NB4 (cell line): ENCODE results near the gene S100PBP.

ENCODE experiments used
- DNase-seq: peaks from one replicate; pipeline ENCODE4 v3.0.0; 2010; ENCODE audit warnings: low read depth
- H3K4me3 ChIP-seq: one replicate; pipeline ENCODE4 v1.5.1; 2011; ENCODE audit warnings: mild to moderate bottlenecking, low read depth, low read length, moderate library complexity
- MYC ChIP-seq: IDR thresholded peaks from 2 replicates; pipeline ENCODE4 v1.6.1; 2011; ENCODE audit warnings: low read depth, low read length
- POLR2A ChIP-seq: IDR thresholded peaks from 2 replicates; pipeline ENCODE4 v1.6.1; 2011; ENCODE audit warnings: mild to moderate bottlenecking; ENCODE audit not compliant: insufficient read length; ENCODE audit errors: extremely low read depth
- TF ChIP-seq, protein P1 (sequence below): IDR thresholded peaks from one replicate; pipeline ENCODE4 v1.5.1; 2012; ENCODE audit warnings: low read depth, low read length
- TF ChIP-seq, protein P2 (sequence below): IDR thresholded peaks from 2 replicates; pipeline ENCODE4 v1.6.1; 2011; ENCODE audit warnings: low read depth, low read length

Gene S100PBP

DNA sequence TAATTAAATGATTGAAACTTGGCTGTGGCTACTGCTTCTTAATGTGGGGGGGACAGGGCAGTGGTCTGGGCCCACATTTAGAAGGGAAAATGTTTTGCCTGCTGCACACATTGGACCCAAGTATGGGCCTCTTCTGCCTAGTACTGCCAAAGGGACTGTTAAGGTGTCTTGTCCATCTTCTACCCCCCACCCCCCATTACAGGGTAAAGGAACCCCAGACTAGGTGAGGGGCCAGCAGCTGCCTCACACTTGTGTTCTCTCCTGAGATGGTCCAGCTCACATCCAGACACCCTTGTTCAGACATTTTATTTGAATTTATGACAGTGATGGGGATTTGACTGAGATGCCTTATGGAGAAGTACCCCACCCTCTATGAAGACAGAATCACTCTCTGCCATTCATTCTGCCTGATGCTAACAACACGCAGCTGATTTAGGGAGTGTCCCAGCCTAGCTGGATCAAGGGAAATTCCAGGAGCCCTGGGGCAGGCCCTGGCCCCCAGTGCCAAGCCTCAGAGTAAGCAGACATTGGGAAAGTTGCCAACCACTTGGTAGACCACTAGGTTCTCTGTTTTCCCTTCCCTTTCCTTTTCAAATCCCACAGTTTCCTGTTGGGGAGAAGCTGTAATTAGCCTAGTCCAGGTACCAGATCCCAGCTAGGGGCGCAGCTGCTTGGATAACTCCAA, 42.4 kb upstream of the S100PBP start:
- H3K4me3 ChIP-seq: no peak overlapping the region
- no peak for TF ChIP-seq POLR2A
- TF ChIP-seq, protein P1, sequence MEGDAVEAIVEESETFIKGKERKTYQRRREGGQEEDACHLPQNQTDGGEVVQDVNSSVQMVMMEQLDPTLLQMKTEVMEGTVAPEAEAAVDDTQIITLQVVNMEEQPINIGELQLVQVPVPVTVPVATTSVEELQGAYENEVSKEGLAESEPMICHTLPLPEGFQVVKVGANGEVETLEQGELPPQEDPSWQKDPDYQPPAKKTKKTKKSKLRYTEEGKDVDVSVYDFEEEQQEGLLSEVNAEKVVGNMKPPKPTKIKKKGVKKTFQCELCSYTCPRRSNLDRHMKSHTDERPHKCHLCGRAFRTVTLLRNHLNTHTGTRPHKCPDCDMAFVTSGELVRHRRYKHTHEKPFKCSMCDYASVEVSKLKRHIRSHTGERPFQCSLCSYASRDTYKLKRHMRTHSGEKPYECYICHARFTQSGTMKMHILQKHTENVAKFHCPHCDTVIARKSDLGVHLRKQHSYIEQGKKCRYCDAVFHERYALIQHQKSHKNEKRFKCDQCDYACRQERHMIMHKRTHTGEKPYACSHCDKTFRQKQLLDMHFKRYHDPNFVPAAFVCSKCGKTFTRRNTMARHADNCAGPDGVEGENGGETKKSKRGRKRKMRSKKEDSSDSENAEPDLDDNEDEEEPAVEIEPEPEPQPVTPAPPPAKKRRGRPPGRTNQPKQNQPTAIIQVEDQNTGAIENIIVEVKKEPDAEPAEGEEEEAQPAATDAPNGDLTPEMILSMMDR: no peak
- TF ChIP-seq, protein P2, sequence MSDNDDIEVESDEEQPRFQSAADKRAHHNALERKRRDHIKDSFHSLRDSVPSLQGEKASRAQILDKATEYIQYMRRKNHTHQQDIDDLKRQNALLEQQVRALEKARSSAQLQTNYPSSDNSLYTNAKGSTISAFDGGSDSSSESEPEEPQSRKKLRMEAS: no peak
- TF ChIP-seq MYC: no peak
- no peak for DNase-seq

DNA sequence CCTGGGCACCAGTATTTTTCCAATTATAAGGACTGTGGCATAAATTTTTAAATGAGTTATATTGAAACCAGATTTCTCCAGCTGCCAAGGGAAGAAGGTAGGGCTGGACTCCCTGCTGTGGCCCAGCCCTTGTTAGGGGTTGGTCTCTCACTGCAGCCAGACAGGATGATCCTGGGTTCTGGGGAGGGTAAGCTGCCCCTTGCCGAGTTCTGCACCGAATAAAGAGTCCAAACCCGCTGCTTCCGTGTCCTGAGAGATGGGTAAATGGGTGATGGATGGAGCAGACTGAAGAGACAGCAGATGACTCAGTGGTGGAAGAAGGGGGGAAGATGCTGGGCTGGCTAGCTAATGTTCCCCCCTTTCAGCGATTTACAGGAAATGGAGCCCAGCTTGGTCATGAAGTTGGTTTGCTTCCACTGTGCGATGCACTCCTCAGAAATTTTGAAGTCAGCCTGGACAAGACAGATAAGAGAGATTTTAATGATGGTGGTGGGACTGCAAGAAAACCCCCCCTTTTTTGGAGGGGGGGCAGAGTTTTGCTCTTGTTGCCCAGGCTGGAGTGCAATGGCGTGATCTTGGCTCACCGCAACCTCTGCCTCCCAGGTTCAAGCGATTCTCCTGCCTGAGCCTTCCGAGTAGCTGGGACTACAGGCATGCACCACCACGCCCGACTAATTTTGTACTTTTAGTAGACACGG, 41.7 kb upstream of the S100PBP start:
- H3K4me3 ChIP-seq: no peak overlapping the region
- DNase-seq: no peak
- no peak for TF ChIP-seq MYC
- TF ChIP-seq POLR2A: no peak
- TF ChIP-seq, protein P1: no peak
- TF ChIP-seq, protein P2: no peak

DNA sequence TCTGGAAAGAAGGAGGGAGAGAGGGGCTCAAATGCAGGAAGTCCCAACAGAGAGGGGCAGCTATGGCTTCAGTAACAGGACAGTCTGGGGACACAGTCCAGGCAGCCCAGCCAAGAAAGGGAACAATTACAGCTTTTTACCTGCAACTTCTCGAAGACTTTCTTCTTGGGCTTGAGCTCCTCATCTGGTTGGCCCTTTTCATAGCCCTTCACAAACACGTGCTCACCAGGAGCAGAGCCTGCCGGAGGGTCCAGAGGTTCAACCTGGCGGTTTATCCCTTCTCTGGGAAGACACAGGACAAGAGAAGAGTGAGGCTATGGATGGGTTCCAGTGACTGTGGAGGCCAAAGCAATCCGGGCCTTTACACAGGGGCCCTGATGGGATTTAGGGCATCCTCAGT, 38.2 kb upstream of the S100PBP start:
- DNase-seq: no peak
- TF ChIP-seq, protein P2: no peak
- TF ChIP-seq, protein P1: no peak
- TF ChIP-seq MYC (no peak), POLR2A (no peak)
- no peak overlapping the region for H3K4me3 ChIP-seq

DNA sequence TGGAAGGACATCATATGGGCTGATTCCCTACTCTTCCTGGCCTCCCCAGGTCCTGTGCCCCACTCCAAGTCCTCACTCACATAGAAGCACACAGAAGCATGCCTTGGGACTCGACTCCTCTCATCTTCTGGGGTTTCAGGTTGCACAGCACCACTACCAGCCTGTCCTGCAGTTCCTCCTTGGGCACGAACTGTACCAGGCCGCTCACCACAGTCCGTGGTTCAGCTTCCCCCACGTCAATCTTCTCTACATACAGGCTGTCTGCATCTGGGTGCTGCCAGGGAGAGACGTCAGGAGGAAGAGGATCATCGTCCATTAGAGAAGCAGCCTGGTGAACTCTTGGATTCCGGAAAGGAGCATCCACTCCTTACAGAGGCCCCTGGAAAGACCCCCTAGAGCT, 37.4 kb upstream of the S100PBP start:
- DNase-seq: no peak
- no peak overlapping the region for H3K4me3 ChIP-seq

DNA sequence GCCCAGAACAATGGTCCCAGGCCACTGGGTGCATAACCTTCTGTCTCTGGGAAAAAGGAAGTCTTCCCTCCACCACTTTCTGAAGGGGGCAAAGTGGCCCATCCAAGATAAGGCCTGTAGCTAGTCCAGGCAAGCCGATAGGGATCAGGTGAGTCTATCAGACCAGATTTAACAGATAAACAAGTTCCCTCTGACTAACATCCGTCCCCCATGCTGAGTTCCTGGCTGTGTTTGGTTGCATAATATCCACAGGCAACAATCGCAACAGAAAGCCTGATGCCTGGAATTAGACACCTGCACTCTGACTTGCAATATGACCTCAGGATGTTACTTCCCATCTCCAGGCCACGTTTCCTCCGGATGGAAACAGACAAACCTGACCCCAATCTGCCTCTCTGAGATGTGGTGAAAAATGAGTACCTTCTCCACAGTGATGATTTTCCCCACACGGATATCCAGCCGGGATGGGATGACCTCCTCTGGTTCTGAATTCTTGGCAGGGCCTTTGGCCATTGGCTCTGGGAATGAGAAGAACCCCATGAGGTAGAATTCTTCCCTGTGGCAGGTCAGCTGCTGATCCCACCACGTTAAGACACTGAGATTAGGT, 36.7 kb upstream of the S100PBP start:
- DNase-seq: no peak
- TF ChIP-seq POLR2A (no peak), MYC (no peak)
- TF ChIP-seq, protein P1: no peak
- TF ChIP-seq, protein P2: no peak
- no peak overlapping the region for H3K4me3 ChIP-seq

More for the DNA sequence above, 37.4 kb upstream of the S100PBP start:
- TF ChIP-seq, protein P2: no peak
- TF ChIP-seq, protein P1: no peak
- no peak for TF ChIP-seq MYC
